K562 (cell line): ENCODE data around the gene PPIE. TPM values are rescaled to one million over a fixed set of nuclear protein-coding genes. Genes with fewer than 3 reads are reported as not detected.

ENCODE experiments used
- GATA2 ChIP-seq: sonication (generic); formaldehyde crosslinking; IDR thresholded peaks from 2 replicates; pipeline ENCODE4 v1.4.0; 2020; ENCODE audit warnings: mild to moderate bottlenecking, missing genetic modification reagents
- RAD51 ChIP-seq: fragments of 450-650 bp; IDR thresholded peaks from 2 replicates; pipeline ENCODE4 v1.7.1; 2016; ENCODE audit warnings: low read depth, mild to moderate bottlenecking, borderline replicate concordance
- THRB ChIP-seq: fragments of 450-650 bp; formaldehyde crosslinking; conservative IDR thresholded peaks from 2 replicates; pipeline ENCODE4 v1.4.0; 2022; ENCODE audit warnings: mild to moderate bottlenecking, missing genetic modification characterization
- polyA plus RNA-seq, 8 experiments: library from polyadenylated mRNA; depleted of rRNA in 4 of 8; stranded (reverse) in 5 of 8; unstranded in 3 of 8; fragments of >200 nt; fragmentation: Nextera tagmentation in 2 of 8; fragmentation: Illumina TruSeq in 1 of 8; extraction: Ambion mirVana in 2 of 8; extraction: Trizol in 1 of 8; gene quantifications; 2 replicates each; pipeline versions ENCODE4 v1.2.1 to v1.2.3, GENCODE V29; 2011 to 2014; ENCODE audit warnings: inconsistent platforms in 1 of 8, missing spikeins in 1 of 8
- total RNA-seq, 7 experiments: library from RNA; depleted of rRNA in 6 of 7; stranded (reverse); fragments of >200 nt in 6 of 7; fragmentation: Illumina TruSeq in 2 of 7; extraction: Trizol in 2 of 7; gene quantifications; 2 replicates each; pipeline versions ENCODE4 v1.2.1 to v1.2.3, GENCODE V29; 2011 to 2021; ENCODE audit warnings: low replicate concordance in 1 of 7
- TF ChIP-seq, protein P1 (sequence below): sonication (generic); formaldehyde crosslinking; IDR thresholded peaks from 2 replicates; pipeline ENCODE4 v1.8.1; 2023; ENCODE audit warnings: mild to moderate bottlenecking, missing genetic modification reagents
- TF ChIP-seq, protein P2 (sequence below): conservative IDR thresholded peaks from 2 replicates; pipeline ENCODE4 v1.6.1; 2011; ENCODE audit warnings: low read depth, mild to moderate bottlenecking, low read length; ENCODE audit not compliant: control insufficient read depth

Gene PPIE
- total and polyA plus RNA-seq, 9 of the 15 experiments (the other 6 are each of a cell fraction or from before 2014, with no cell fraction given): 75.4 to 444 (median 131) TPM

GRCh38 chr1:39752703-39753102, 14.0 kb downstream of the PPIE start (continued):
- TF ChIP-seq, protein P1, sequence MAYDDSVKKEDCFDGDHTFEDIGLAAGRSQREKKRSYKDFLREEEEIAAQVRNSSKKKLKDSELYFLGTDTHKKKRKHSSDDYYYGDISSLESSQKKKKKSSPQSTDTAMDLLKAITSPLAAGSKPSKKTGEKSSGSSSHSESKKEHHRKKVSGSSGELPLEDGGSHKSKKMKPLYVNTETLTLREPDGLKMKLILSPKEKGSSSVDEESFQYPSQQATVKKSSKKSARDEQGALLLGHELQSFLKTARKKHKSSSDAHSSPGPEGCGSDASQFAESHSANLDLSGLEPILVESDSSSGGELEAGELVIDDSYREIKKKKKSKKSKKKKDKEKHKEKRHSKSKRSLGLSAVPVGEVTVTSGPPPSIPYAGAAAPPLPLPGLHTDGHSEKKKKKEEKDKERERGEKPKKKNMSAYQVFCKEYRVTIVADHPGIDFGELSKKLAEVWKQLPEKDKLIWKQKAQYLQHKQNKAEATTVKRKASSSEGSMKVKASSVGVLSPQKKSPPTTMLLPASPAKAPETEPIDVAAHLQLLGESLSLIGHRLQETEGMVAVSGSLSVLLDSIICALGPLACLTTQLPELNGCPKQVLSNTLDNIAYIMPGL (CRISPR knock-in tag): no peak
- TF ChIP-seq GATA2 (CRISPR knock-in tag): no peak
- no peak for TF ChIP-seq THRB (CRISPR knock-in tag)
- TF ChIP-seq RAD51: no peak
- TF ChIP-seq, protein P2, sequence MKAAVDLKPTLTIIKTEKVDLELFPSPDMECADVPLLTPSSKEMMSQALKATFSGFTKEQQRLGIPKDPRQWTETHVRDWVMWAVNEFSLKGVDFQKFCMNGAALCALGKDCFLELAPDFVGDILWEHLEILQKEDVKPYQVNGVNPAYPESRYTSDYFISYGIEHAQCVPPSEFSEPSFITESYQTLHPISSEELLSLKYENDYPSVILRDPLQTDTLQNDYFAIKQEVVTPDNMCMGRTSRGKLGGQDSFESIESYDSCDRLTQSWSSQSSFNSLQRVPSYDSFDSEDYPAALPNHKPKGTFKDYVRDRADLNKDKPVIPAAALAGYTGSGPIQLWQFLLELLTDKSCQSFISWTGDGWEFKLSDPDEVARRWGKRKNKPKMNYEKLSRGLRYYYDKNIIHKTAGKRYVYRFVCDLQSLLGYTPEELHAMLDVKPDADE: no peak
